ENCODE measurements around the gene ISOC2. TPM values are rescaled to one million over a fixed set of nuclear protein-coding genes. Genes with fewer than 3 reads are reported as not detected.

ISOC2 gene
- total RNA-seq, 1 donor from 2014 or later = 58.8 TPM

- H3K4me3 Mint-ChIP-seq (ENCODE audit: unreplicated experiment) = peak overlapping the region; percentile 1
- peaks cover 4% of the 10 kb centered on the region for H3K36me3 Mint-ChIP-seq (ENCODE audit: low read depth, unreplicated experiment)
- Histone ChIP-seq H4K20me1 (ENCODE audit: insufficient read depth, low read length) (peaks cover 9% of the 10 kb centered on the region), H3K27ac (ENCODE audit: low read depth, low read length) (no peak overlapping the region), H3K36me3 (ENCODE audit: insufficient read depth, low read length) (no peaks in the 10 kb centered on the region), H2AFZ (ENCODE audit: low read depth, low read length) (no peak overlapping the region), H3K79me2 (ENCODE audit: insufficient read depth, low read length) (peaks cover 30% of the 10 kb centered on the region), H3K27me3 (ENCODE audit: insufficient read depth, low read length) (no peaks in the 10 kb centered on the region), H3K4me2 (ENCODE audit: low read length) (no peak overlapping the region), H3K4me3 (ENCODE audit: insufficient read depth, low read depth, low read length) (no peak overlapping the region), H3K9me3 (ENCODE audit: insufficient read depth, low read depth, low read length) (no peaks in the 10 kb centered on the region), H3K9ac (ENCODE audit: low read length) (no peak overlapping the region), H3K4me1 (ENCODE audit: insufficient read depth, low read length) (peaks cover 18% of the 10 kb centered on the region)
- DNase-seq (ENCODE audit: low read depth) (no peak), FAIRE-seq (no peak)
- H3K9me3 Mint-ChIP-seq (ENCODE audit: unreplicated experiment) = no peaks in the 10 kb centered on the region
- no peaks in the 10 kb centered on the region for H3K27me3 Mint-ChIP-seq (ENCODE audit: low read depth, unreplicated experiment)
- H3K27ac Mint-ChIP-seq (ENCODE audit: unreplicated experiment) = peak overlapping the region; percentile 79
- H3K4me1 Mint-ChIP-seq (ENCODE audit: low read depth, unreplicated experiment) = peaks cover 9% of the 10 kb centered on the region
- TF ChIP-seq EZH2 (IDR thresholded peaks at IDR 0.05; ENCODE audit: insufficient read depth, low read length) = no peak
- TF ChIP-seq CTCF (IDR thresholded peaks at IDR 0.05; ENCODE audit: insufficient read depth, low read depth, low read length) = no peak
Observed at GRCh38 chr19:55479045-55479444, 17.6 kb upstream of the ISOC2 start.

- peaks cover 9% of the 10 kb centered on the region for H3K4me1 Mint-ChIP-seq (ENCODE audit: low read depth, unreplicated experiment)
- no peaks in the 10 kb centered on the region for H3K27me3 Mint-ChIP-seq (ENCODE audit: low read depth, unreplicated experiment)
- no peak overlapping the region for H3K4me3 ChIP-seq (ENCODE audit: insufficient read depth, low read depth, low read length)
- no peak overlapping the region for H3K9ac ChIP-seq (ENCODE audit: low read length)
- FAIRE-seq (no peak), DNase-seq (ENCODE audit: low read depth) (no peak)
- H3K9me3 Mint-ChIP-seq (ENCODE audit: unreplicated experiment) = no peaks in the 10 kb centered on the region
- H3K79me2 ChIP-seq (ENCODE audit: insufficient read depth, low read length) = peaks cover 29% of the 10 kb centered on the region
- H3K4me2 ChIP-seq (ENCODE audit: low read length) = peak overlapping the region; percentile 91
- H3K27me3 ChIP-seq (ENCODE audit: insufficient read depth, low read length) = no peaks in the 10 kb centered on the region
- no peak for TF ChIP-seq EZH2 (IDR thresholded peaks at IDR 0.05; ENCODE audit: insufficient read depth, low read length)
- no peak for TF ChIP-seq CTCF (IDR thresholded peaks at IDR 0.05; ENCODE audit: insufficient read depth, low read depth, low read length)
- no peak overlapping the region for H2AFZ ChIP-seq (ENCODE audit: low read depth, low read length)
- H3K27ac ChIP-seq (ENCODE audit: low read depth, low read length) = no peak overlapping the region
- H3K36me3 Mint-ChIP-seq (ENCODE audit: low read depth, unreplicated experiment) = peaks cover 4% of the 10 kb centered on the region
- H3K36me3 ChIP-seq (ENCODE audit: insufficient read depth, low read length) = no peaks in the 10 kb centered on the region
- peaks cover 9% of the 10 kb centered on the region for H4K20me1 ChIP-seq (ENCODE audit: insufficient read depth, low read length)
- H3K4me1 ChIP-seq (ENCODE audit: insufficient read depth, low read length) = peaks cover 21% of the 10 kb centered on the region
- H3K9me3 ChIP-seq (ENCODE audit: insufficient read depth, low read depth, low read length) = no peaks in the 10 kb centered on the region
- H3K27ac Mint-ChIP-seq (ENCODE audit: unreplicated experiment) = peak overlapping the region; percentile 66
- H3K4me3 Mint-ChIP-seq (ENCODE audit: unreplicated experiment) = peak overlapping the region; percentile 91
Observed at GRCh38 chr19:55478364-55478763, 16.9 kb upstream of the ISOC2 start.

GRCh38 chr19:55477905-55478304, 16.5 kb upstream of the ISOC2 start:
- H3K4me2 ChIP-seq (ENCODE audit: low read length) = peak overlapping the region; percentile 91
- Mint-ChIP-seq H3K36me3 (ENCODE audit: low read depth, unreplicated experiment) (peaks cover 4% of the 10 kb centered on the region), H3K27ac (ENCODE audit: unreplicated experiment) (peak overlapping the region; percentile 66), H3K9me3 (ENCODE audit: unreplicated experiment) (no peaks in the 10 kb centered on the region), H3K27me3 (ENCODE audit: low read depth, unreplicated experiment) (no peaks in the 10 kb centered on the region), H3K4me3 (ENCODE audit: unreplicated experiment) (peak overlapping the region; percentile 91), H3K4me1 (ENCODE audit: low read depth, unreplicated experiment) (peaks cover 9% of the 10 kb centered on the region)
- peaks cover 26% of the 10 kb centered on the region for H3K4me1 ChIP-seq (ENCODE audit: insufficient read depth, low read length)
- H3K36me3 ChIP-seq (ENCODE audit: insufficient read depth, low read length) = no peaks in the 10 kb centered on the region
- H3K27me3 ChIP-seq (ENCODE audit: insufficient read depth, low read length) = no peaks in the 10 kb centered on the region
- H3K4me3 ChIP-seq (ENCODE audit: insufficient read depth, low read depth, low read length) = peak overlapping the region; percentile 81
- peaks cover 29% of the 10 kb centered on the region for H3K79me2 ChIP-seq (ENCODE audit: insufficient read depth, low read length)
- no peak for DNase-seq (ENCODE audit: low read depth)
- peaks cover 9% of the 10 kb centered on the region for H4K20me1 ChIP-seq (ENCODE audit: insufficient read depth, low read length)
- no peak for FAIRE-seq
- no peak overlapping the region for H2AFZ ChIP-seq (ENCODE audit: low read depth, low read length)
- TF ChIP-seq EZH2 (IDR thresholded peaks at IDR 0.05; ENCODE audit: insufficient read depth, low read length) = no peak
- TF ChIP-seq CTCF (IDR thresholded peaks at IDR 0.05; ENCODE audit: insufficient read depth, low read depth, low read length) = no peak
- H3K9ac ChIP-seq (ENCODE audit: low read length) = no peak overlapping the region
- no peak overlapping the region for H3K27ac ChIP-seq (ENCODE audit: low read depth, low read length)
- H3K9me3 ChIP-seq (ENCODE audit: insufficient read depth, low read depth, low read length) = no peaks in the 10 kb centered on the region

Measured in astrocyte (in vitro differentiated cells and primary cell).